COLO668 (cell line): ENCODE results near the gene UCMA.
"Not testable (repeated sequence)": the region's sequence is repeated elsewhere in the genome, so short reads cannot be mapped to it uniquely, and the experiment has no call there.

Source experiments
- DNase-seq: peaks from one replicate; lab custom pipeline; 2025; ENCODE audit not compliant: unreplicated experiment; lab: John Stamatoyannopoulos, UW

The UCMA gene

GRCh38 chr10:13234172-13234571 lies at the start of gene UCMA:
TSS of gene UCMA (minus strand) at chr10:13234374. CDS start at chr10:13234258, 116 bp downstream.
- DNase-seq: no peak

GRCh38 chr10:13282348-13282747 lies 48.2 kb upstream of the UCMA start:
- not testable (repeated sequence) for DNase-seq

GRCh38 chr10:13276749-13277365 lies 42.7 kb upstream of the UCMA start:
- no peak for DNase-seq

GRCh38 chr10:13276146-13276545 lies 42.0 kb upstream of the UCMA start:
- DNase-seq: not testable (repeated sequence)

GRCh38 chr10:13272164-13272571 lies 38.0 kb upstream of the UCMA start:
- no peak for DNase-seq

- peak; percentile 5 for DNase-seq
Measured at GRCh38 chr10:13271552-13272163, 37.5 kb upstream of the UCMA start.

GRCh38 chr10:13270877-13271551 lies 36.8 kb upstream of the UCMA start:
- DNase-seq: no peak

- DNase-seq: no peak
Measured at GRCh38 chr10:13268841-13269240, 34.7 kb upstream of the UCMA start.

- DNase-seq: no peak
Measured at GRCh38 chr10:13268310-13268709, 34.1 kb upstream of the UCMA start.

- no peak for DNase-seq
Measured at GRCh38 chr10:13263591-13263990, 29.4 kb upstream of the UCMA start.

- no peak for DNase-seq
Measured at GRCh38 chr10:13262433-13262832, 28.3 kb upstream of the UCMA start.

GRCh38 chr10:13257621-13258140 lies 23.5 kb upstream of the UCMA start:
- no peak for DNase-seq

- no peak for DNase-seq
Measured at GRCh38 chr10:13256627-13257026, 22.5 kb upstream of the UCMA start.

- no peak for DNase-seq
Measured at GRCh38 chr10:13253726-13254125, 19.6 kb upstream of the UCMA start.

- DNase-seq: no peak
Measured at GRCh38 chr10:13247784-13248183, 13.6 kb upstream of the UCMA start.

- no peak for DNase-seq
Measured at GRCh38 chr10:13247246-13247645, 13.1 kb upstream of the UCMA start.

GRCh38 chr10:13242260-13242659 lies 8.1 kb upstream of the UCMA start:
- not testable (repeated sequence) for DNase-seq

- no peak for DNase-seq
Measured at GRCh38 chr10:13241613-13242012, 7.4 kb upstream of the UCMA start.

- no peak for DNase-seq
Measured at GRCh38 chr10:13239923-13240322, 5.7 kb upstream of the UCMA start.

- no peak for DNase-seq
Measured at GRCh38 chr10:13238271-13239077, 4.3 kb upstream of the UCMA start.

GRCh38 chr10:13236638-13237037 lies 2.5 kb upstream of the UCMA start:
- no peak for DNase-seq
